GM12872 (cell line): Measurements from ENCODE around the gene SUFU.

ENCODE experiments used
- TF ChIP-seq, protein P1 (sequence below): IDR thresholded peaks from 3 replicates; pipeline ENCODE4 v1.5.1; 2011; ENCODE audit warnings: low read depth, mild to moderate bottlenecking, low read length, moderate library complexity; ENCODE audit not compliant: insufficient read depth

The SUFU gene

DNA sequence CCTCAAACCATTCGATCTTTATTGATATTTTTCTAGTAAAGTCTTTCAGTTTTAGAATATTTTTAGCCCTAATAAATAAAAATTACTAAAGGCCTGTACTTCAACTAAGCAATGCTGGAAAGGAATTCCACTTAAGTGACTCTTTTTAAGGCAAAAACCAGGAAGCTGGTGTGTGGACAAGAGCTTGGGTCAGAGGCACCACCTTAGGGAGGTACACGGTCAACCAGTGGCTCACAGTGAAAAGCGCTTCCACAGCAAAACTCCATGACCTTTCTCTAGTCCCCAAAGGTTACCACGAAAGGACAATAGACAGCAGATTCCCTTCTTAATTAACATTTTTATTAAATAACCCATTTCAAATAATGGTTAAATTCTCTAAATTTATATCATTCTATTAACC is 179.2 kb downstream of the SUFU start:
- TF ChIP-seq, protein P1, sequence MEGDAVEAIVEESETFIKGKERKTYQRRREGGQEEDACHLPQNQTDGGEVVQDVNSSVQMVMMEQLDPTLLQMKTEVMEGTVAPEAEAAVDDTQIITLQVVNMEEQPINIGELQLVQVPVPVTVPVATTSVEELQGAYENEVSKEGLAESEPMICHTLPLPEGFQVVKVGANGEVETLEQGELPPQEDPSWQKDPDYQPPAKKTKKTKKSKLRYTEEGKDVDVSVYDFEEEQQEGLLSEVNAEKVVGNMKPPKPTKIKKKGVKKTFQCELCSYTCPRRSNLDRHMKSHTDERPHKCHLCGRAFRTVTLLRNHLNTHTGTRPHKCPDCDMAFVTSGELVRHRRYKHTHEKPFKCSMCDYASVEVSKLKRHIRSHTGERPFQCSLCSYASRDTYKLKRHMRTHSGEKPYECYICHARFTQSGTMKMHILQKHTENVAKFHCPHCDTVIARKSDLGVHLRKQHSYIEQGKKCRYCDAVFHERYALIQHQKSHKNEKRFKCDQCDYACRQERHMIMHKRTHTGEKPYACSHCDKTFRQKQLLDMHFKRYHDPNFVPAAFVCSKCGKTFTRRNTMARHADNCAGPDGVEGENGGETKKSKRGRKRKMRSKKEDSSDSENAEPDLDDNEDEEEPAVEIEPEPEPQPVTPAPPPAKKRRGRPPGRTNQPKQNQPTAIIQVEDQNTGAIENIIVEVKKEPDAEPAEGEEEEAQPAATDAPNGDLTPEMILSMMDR = no peak
